NCI-H2029 (cell line): ENCODE results near the gene SAMD8.
"Not testable (repeated sequence)": the region's sequence is repeated elsewhere in the genome, so short reads cannot be mapped to it uniquely, and the experiment has no call there.

Experiments used
- DNase-seq: peaks from one replicate; lab custom pipeline; 2025; lab: John Stamatoyannopoulos, UW

The SAMD8 gene

GRCh38 chr10:75195035-75195763 is 83.7 kb downstream of the SAMD8 start:
- no peak for DNase-seq

- no peak for DNase-seq
Observed at GRCh38 chr10:75197066-75197465, 85.6 kb downstream of the SAMD8 start.

- no peak for DNase-seq
Observed at GRCh38 chr10:75197906-75198305, 86.5 kb downstream of the SAMD8 start.

DNA sequence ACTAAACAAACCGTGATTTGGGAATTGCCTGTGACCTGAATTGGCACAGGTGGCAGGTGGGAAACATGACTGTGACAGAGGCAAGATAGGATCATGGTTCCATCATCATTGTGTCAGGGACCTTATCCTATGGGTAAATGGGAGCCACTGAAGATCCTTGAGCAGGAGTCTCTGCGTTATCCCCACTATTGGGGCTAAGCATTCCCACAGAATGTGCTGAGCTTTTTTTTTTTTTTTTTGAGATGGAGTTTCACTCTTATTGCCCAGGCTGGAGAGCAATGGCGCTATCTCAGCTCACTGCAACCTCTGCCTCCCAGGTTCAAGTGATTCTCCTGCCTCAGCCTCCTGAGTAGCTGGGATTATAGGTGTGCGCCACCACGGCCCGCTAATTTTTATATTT is 88.5 kb downstream of the SAMD8 start:
- not testable (repeated sequence) for DNase-seq

- no peak for DNase-seq
Observed at GRCh38 chr10:75201793-75202307, 90.4 kb downstream of the SAMD8 start.

GRCh38 chr10:75202321-75203045 is 91.0 kb downstream of the SAMD8 start:
- DNase-seq = no peak

DNA sequence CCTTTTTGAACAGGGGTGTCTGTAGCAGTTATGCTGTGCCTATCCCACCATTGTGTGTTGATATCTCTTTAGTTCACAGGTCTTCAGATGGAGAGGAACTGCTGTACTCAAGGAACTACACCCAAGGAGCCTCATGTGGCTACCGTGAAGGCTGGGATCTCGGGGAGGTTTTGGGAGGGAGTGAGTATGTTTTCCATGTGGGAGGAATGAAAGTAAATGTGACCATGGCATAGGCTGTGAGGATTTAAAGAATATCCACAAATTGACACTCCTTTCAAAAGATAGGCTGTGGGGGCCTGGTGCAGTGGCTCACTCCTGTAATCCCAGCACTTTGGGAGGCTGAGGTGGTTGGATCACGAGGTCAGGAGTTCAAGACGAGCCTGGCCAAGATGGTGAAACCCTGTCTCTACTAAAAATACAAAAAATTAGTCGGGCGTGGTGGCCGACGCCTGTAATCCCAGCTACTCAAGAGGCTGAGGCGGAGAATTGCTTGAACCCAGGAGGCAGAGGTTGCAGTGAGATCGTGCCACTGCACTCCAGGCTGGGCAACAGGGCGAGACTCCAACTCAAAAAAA is 91.7 kb downstream of the SAMD8 start:
- not testable (repeated sequence) for DNase-seq

DNA sequence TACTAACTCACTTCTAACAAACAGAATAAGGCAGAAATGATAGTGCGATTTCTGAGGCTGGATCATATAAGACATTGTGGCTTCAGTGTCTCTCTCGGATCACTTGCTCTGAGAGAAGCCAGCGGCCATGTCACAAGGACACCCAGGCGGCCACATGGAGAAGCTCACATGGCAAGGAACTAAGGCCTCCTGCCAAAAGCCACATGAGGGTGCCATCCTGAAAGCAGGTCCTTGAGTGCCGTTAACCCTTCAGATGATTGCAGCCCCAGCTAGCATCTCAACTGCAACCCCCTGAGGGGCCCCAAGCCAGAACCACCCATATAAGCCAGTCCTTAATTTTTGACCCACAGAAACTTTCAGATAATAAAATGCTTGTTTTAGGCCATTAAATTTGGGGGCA is 92.3 kb downstream of the SAMD8 start:
- DNase-seq = no peak

GRCh38 chr10:75205908-75206307 is 94.5 kb downstream of the SAMD8 start:
- no peak for DNase-seq

GRCh38 chr10:75206638-75207037 is 95.2 kb downstream of the SAMD8 start:
- not testable (repeated sequence) for DNase-seq

GRCh38 chr10:75207079-75207856 is 95.8 kb downstream of the SAMD8 start:
- no peak for DNase-seq

DNA sequence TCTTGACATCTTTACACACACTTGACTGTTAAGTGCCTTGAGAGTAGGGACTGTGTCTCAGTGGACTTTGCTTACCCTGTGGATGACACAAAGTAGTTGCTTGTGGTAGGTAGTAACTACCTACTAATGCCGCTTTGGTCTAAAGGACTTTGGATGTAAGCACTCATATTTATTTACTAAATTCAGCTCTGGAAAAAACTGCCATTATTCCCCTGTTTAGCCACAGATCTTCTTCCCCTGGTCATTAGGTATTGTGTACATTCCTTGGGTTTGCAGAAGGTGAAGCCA is 96.3 kb downstream of the SAMD8 start:
- DNase-seq = no peak

GRCh38 chr10:75208181-75208580 is 96.7 kb downstream of the SAMD8 start:
- DNase-seq = no peak

- DNase-seq = no peak
Observed at GRCh38 chr10:75209086-75209920, 97.8 kb downstream of the SAMD8 start.

GRCh38 chr10:75209921-75210281 is 98.4 kb downstream of the SAMD8 start:
- DNase-seq = no peak

GRCh38 chr10:75210282-75211006 is 99.0 kb downstream of the SAMD8 start, which contains the start of gene VDAC2:
Gene VDAC2 (plus strand): TSS chr10:75210796. CDS start chr10:75211159, 363 bp downstream.
- DNase-seq = peak; percentile 63

GRCh38 chr10:75211007-75211691 is 99.7 kb downstream of the SAMD8 start:
- DNase-seq = no peak

DNA sequence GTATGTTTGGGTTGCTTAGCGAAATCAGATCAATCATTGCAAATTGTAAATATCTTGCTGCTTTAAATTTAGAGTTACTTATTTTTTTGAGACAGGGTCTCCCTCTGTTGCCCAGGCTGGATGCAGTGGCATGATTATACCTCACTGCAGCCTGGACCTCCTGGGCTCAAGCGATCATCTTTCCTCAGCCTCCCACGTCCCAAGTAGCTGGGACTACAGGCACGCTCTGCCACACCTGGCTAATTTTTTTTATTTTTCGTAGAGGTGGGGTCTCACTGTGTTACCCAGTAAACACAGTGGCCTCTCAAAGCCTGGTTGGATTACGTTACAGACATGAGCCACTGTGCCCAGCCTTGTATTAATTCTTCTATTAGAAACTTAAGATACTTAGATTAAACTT is 100.9 kb downstream of the SAMD8 start:
- no peak for DNase-seq

GRCh38 chr10:75220274-75220673 is 108.8 kb downstream of the SAMD8 start:
- no peak for DNase-seq

- not testable (repeated sequence) for DNase-seq
Observed at GRCh38 chr10:75221492-75221891, 110.0 kb downstream of the SAMD8 start.
